Neural cell (in vitro differentiated cells): Measurements from ENCODE around the gene ROCK2.

ENCODE experiments used
- CTCF ChIP-seq: fragments of 450-650 bp; IDR thresholded peaks from 2 replicates; pipeline ENCODE4 v1.5.1; 2014; ENCODE audit warnings: antibody characterized with exemption, mild to moderate bottlenecking, moderate library complexity; ENCODE audit not compliant: poor library complexity, severe bottlenecking
- EP300 ChIP-seq: fragments of 450-650 bp; conservative IDR thresholded peaks from 2 replicates; pipeline ENCODE4 v1.6.1; 2014; ENCODE audit warnings: antibody characterized with exemption, mild to moderate bottlenecking, moderate library complexity; ENCODE audit not compliant: poor library complexity, severe bottlenecking
- EZH2 ChIP-seq: fragments of 200-600, 300-800 bp; shearing (Covaris generic), sonication (generic); IDR thresholded peaks from 2 replicates; pipeline ENCODE4 v1.6.1; 2014; ENCODE audit warnings: antibody characterized with exemption, low read length, borderline replicate concordance, mild to moderate bottlenecking; ENCODE audit not compliant: insufficient read depth, poor library complexity, severe bottlenecking
- MXI1 ChIP-seq: fragments of 450-650 bp; conservative IDR thresholded peaks from 2 replicates; pipeline ENCODE4 v1.6.1; 2014; ENCODE audit warnings: antibody characterized with exemption, mild to moderate bottlenecking; ENCODE audit not compliant: poor library complexity, severe bottlenecking
- POLR2AphosphoS5 ChIP-seq: IDR thresholded peaks from 2 replicates; pipeline ENCODE4 v1.6.1; 2012
- RAD21 ChIP-seq: fragments of 450-650 bp; conservative IDR thresholded peaks from 2 replicates; pipeline ENCODE4 v1.6.1; 2014; ENCODE audit warnings: antibody characterized with exemption, mild to moderate bottlenecking, moderate library complexity
- REST ChIP-seq: IDR thresholded peaks from 2 replicates; pipeline ENCODE4 v1.6.1; 2012; ENCODE audit warnings: borderline replicate concordance
- SMC3 ChIP-seq: fragments of 450-650 bp; conservative IDR thresholded peaks from 2 replicates; pipeline ENCODE4 v1.6.1; 2014; ENCODE audit warnings: antibody characterized with exemption, mild to moderate bottlenecking, moderate library complexity; ENCODE audit not compliant: poor library complexity
- TAF1 ChIP-seq: IDR thresholded peaks from 2 replicates; pipeline ENCODE4 v1.6.1; 2012; ENCODE audit warnings: low read depth

- TF ChIP-seq CTCF (no peak), TAF1 (no peak), SMC3 (no peak), POLR2AphosphoS5 (no peak), EZH2 (no peak), EP300 (no peak), REST (no peak), MXI1 (no peak), RAD21 (no peak)
These were observed 20.9 kb upstream of the ROCK2 start for GRCh38 chr2:11365096-11365879.
